CD4-positive, alpha-beta T cell treated with Interleukin-2 at 100 ng/mL for 4 hours (primary cell): ENCODE results near the gene B2M.
"Not testable (repeated sequence)": the region's sequence is repeated elsewhere in the genome, so short reads cannot be mapped to it uniquely, and the experiment has no call there.

Source experiments
- DNase-seq: peaks from one replicate; pipeline ENCODE4 v3.0.0-alpha.2; 2020; ENCODE audit warnings: low spot score

B2M gene

GRCh38 chr15:44726136-44726535 lies 14.8 kb downstream of the B2M start:
- no peak for DNase-seq

- DNase-seq = peak; percentile 92
These were observed 15.5 kb downstream of the B2M start for GRCh38 chr15:44726568-44727484.

GRCh38 chr15:44727485-44728231 lies 16.3 kb downstream of the B2M start:
- peak; percentile 49 for DNase-seq

- DNase-seq = not testable (repeated sequence)
These were observed 16.9 kb downstream of the B2M start for GRCh38 chr15:44728232-44728575.

- peak; percentile 99 for DNase-seq
These were observed 17.5 kb downstream of the B2M start for GRCh38 chr15:44728576-44729407.

GRCh38 chr15:44729408-44730127 lies 18.3 kb downstream of the B2M start:
- no peak for DNase-seq

GRCh38 chr15:44734839-44735481 lies 23.6 kb downstream of the B2M start:
- no peak for DNase-seq

GRCh38 chr15:44735482-44736180 lies 24.3 kb downstream of the B2M start:
- DNase-seq = no peak

- no peak for DNase-seq
These were observed 25.0 kb downstream of the B2M start, which contains the start of gene TRIM69 for GRCh38 chr15:44736181-44736765. Gene TRIM69 (plus strand): TSS chr15:44736528. CDS start chr15:44736705, 177 bp downstream.

- DNase-seq = peak; percentile 67
These were observed 27.1 kb downstream of the B2M start for GRCh38 chr15:44738340-44738984.

GRCh38 chr15:44739222-44739847 lies 28.0 kb downstream of the B2M start:
- not testable (repeated sequence) for DNase-seq

GRCh38 chr15:44743454-44743853 lies 32.1 kb downstream of the B2M start:
- DNase-seq = not testable (repeated sequence)

GRCh38 chr15:44753345-44753744 lies 42.0 kb downstream of the B2M start:
- DNase-seq = no peak

- no peak for DNase-seq
These were observed 51.9 kb downstream of the B2M start for GRCh38 chr15:44763187-44763586.

GRCh38 chr15:44763848-44764247 lies 52.5 kb downstream of the B2M start:
- no peak for DNase-seq

GRCh38 chr15:44765036-44765435 lies 53.7 kb downstream of the B2M start:
- no peak for DNase-seq
